Measurements from ENCODE around the gene OPN1MW3. TPM values are rescaled to one million over a fixed set of nuclear protein-coding genes. Genes with fewer than 3 reads are reported as not detected.
"Not testable (repeated sequence)": the region's sequence is repeated elsewhere in the genome, so short reads cannot be mapped to it uniquely, and the experiment has no call there.

OPN1MW3 gene
- polyA plus RNA-seq, 1 donor = not detected

GRCh38 chrX:154296731-154297130 is 39.3 kb downstream of the OPN1MW3 start:
- no peak for DNase-seq

GRCh38 chrX:154298312-154298711 is 40.9 kb downstream of the OPN1MW3 start:
- no peak for DNase-seq

- DNase-seq = no peak
Measured at GRCh38 chrX:154300816-154301215, 43.4 kb downstream of the OPN1MW3 start.

- DNase-seq = not testable (repeated sequence)
Measured at GRCh38 chrX:154302998-154303397, 45.6 kb downstream of the OPN1MW3 start.

- DNase-seq = no peak
Measured at GRCh38 chrX:154303476-154303875, 46.1 kb downstream of the OPN1MW3 start.

- no peak for DNase-seq
Measured at GRCh38 chrX:154304846-154305245, 47.5 kb downstream of the OPN1MW3 start.

GRCh38 chrX:154305541-154306205 is 48.3 kb downstream of the OPN1MW3 start:
- DNase-seq = no peak

- DNase-seq = no peak
Measured at GRCh38 chrX:154307202-154307601, 49.8 kb downstream of the OPN1MW3 start.

GRCh38 chrX:154308108-154308946 is 50.9 kb downstream of the OPN1MW3 start:
- DNase-seq = peak; percentile 38

GRCh38 chrX:154309041-154309775 is 51.8 kb downstream of the OPN1MW3 start:
- DNase-seq = no peak

GRCh38 chrX:154310616-154311536 is 53.5 kb downstream of the OPN1MW3 start:
- no peak for DNase-seq

- no peak for DNase-seq
Measured at GRCh38 chrX:154312116-154312515, 54.7 kb downstream of the OPN1MW3 start.

GRCh38 chrX:154313147-154313546 is 55.8 kb downstream of the OPN1MW3 start:
- DNase-seq = no peak

GRCh38 chrX:154315416-154315815 is 58.0 kb downstream of the OPN1MW3 start:
- DNase-seq = no peak

GRCh38 chrX:154317391-154317995 is 60.1 kb downstream of the OPN1MW3 start:
- DNase-seq = no peak

- no peak for DNase-seq
Measured at GRCh38 chrX:154320406-154320805, 63.0 kb downstream of the OPN1MW3 start.

Other genes starting within 250 kb of the OPN1MW3 start
- gene IRAK1, start 237.7 kb upstream of the OPN1MW3 start, polyA plus RNA-seq (ENCODE audit: insufficient read length) = 46.3 TPM
- gene MECP2, start 159.9 kb upstream of the OPN1MW3 start, polyA plus RNA-seq (ENCODE audit: insufficient read length) = 25.1 TPM
- gene OPN1LW, start 113.3 kb upstream of the OPN1MW3 start, polyA plus RNA-seq (ENCODE audit: insufficient read length) = not detected
- gene OPN1MW, start 75.0 kb upstream of the OPN1MW3 start, polyA plus RNA-seq (ENCODE audit: insufficient read length) = not detected
- gene OPN1MW2, start 37.8 kb upstream of the OPN1MW3 start, polyA plus RNA-seq (ENCODE audit: insufficient read length) = not detected
- not detected for gene TEX28, start 37.5 kb downstream of the OPN1MW3 start, polyA plus RNA-seq (ENCODE audit: insufficient read length)
- gene TKTL1, start 38.2 kb downstream of the OPN1MW3 start, polyA plus RNA-seq (ENCODE audit: insufficient read length) = 0.67 TPM
- 304 TPM for gene FLNA, start 117.1 kb downstream of the OPN1MW3 start, polyA plus RNA-seq (ENCODE audit: insufficient read length)
- 51.6 TPM for gene EMD, start 121.7 kb downstream of the OPN1MW3 start, polyA plus RNA-seq (ENCODE audit: insufficient read length)
- gene RPL10, start 140.8 kb downstream of the OPN1MW3 start, polyA plus RNA-seq (ENCODE audit: insufficient read length) = 5,697 TPM
- 44.6 TPM for gene DNASE1L1, start 151.7 kb downstream of the OPN1MW3 start, polyA plus RNA-seq (ENCODE audit: insufficient read length)
- gene TAFAZZIN, start 154.0 kb downstream of the OPN1MW3 start, polyA plus RNA-seq (ENCODE audit: insufficient read length) = 29.9 TPM
- gene ATP6AP1, start 171.1 kb downstream of the OPN1MW3 start, polyA plus RNA-seq (ENCODE audit: insufficient read length) = 65.6 TPM
- gene GDI1, start 179.6 kb downstream of the OPN1MW3 start, polyA plus RNA-seq (ENCODE audit: insufficient read length) = 91.8 TPM
- 63.5 TPM for gene FAM50A, start 186.6 kb downstream of the OPN1MW3 start, polyA plus RNA-seq (ENCODE audit: insufficient read length)
- 41.3 TPM for gene PLXNA3, start 200.7 kb downstream of the OPN1MW3 start, polyA plus RNA-seq (ENCODE audit: insufficient read length)
- gene LAGE3, start 221.7 kb downstream of the OPN1MW3 start, polyA plus RNA-seq (ENCODE audit: insufficient read length) = 13.6 TPM
- gene UBL4A, start 229.0 kb downstream of the OPN1MW3 start, polyA plus RNA-seq (ENCODE audit: insufficient read length) = 25.9 TPM
- gene SLC10A3, start 233.0 kb downstream of the OPN1MW3 start, polyA plus RNA-seq (ENCODE audit: insufficient read length) = 12.2 TPM

Data from hindlimb muscle (tissue), 1 donor.